Spleen (tissue), 7 donors: ENCODE measurements around the gene CDH15.
A peak's percentile ranks its signal among the peaks of the same experiment; 100 is the strongest.

Experiments
- CTCF ChIP-seq, 11 experiments: fragments of 200-600 bp in 7 of 11; fragments of 450-650 bp in 4 of 11; sonication (generic) in 4 of 11; IDR thresholded peaks in 8 of 11; conservative IDR thresholded peaks in 3 of 11; 1 replicate in 7 of 11; 2 replicates in 4 of 11; pipeline versions ENCODE4 v1.4.0 to v1.8.0; 2016 to 2021; ENCODE audit warnings: antibody characterized with exemption in 11 of 11, inconsistent platforms in 4 of 11, mild to moderate bottlenecking in 1 of 11
- POLR2A ChIP-seq, 3 donors: fragments of 450-650 bp; IDR thresholded peaks; one replicate each; pipeline ENCODE4 v1.5.1; 2017; ENCODE audit warnings: antibody characterized with exemption in 3 of 3, mild to moderate bottlenecking in 1 of 3
- donor health status: DM: no; HTN: no; CAD: no; lungs with moderate emphysema.
- donor health status: DM: no; HTN: no; CAD: no.
- donor health status: DM: no; HTN: no; CAD: no.

GRCh38 chr16:89216315-89217137 is 45.0 kb downstream of the CDH15 start:
- TF ChIP-seq POLR2A (IDR thresholded peaks at IDR 0.05) = no peak
- peak; percentile 63 to 94 (median 81) for TF ChIP-seq CTCF (IDR thresholded peaks at IDR 0.05 in 8 of 11, conservative IDR thresholded peaks at IDR 0.05 in 3 of 11)
